Endothelial cell of hepatic sinusoid (primary cell): ENCODE data around the gene ARSG.
"Not testable (repeated sequence)": the region's sequence is repeated elsewhere in the genome, so short reads cannot be mapped to it uniquely, and the experiment has no call there.

ENCODE experiments used
- in situ Hi-C: cut with HindIII; loops from 2 replicates; pipeline ENCODE4 v1.10.0; 2017; ENCODE audit warnings: low sequenced_read_pairs

ARSG gene

GRCh38 chr17:68276339-68276738, 15.0 kb upstream of the ARSG start:
- in situ Hi-C loops: not testable (repeated sequence)

DNA sequence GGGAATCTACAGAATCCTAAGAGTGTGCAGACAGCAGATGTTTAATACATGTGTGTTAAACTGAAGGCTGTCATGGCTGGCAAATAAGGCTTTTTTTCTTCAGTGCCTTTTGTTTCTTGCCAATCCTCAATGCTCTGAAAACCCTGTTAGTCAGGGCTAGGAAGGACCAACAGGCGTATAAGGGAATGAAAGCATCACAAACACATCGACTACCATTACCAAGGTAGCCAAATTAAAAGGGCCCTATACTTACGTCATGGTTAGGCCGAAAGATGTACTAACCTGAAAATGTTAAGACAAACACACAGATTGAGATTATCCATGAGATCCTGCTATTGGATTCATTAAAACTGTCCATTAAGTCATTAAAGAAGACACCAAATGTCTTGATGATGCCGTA, 13.5 kb upstream of the ARSG start:
- in situ Hi-C loops: no loop called here

- in situ Hi-C loops: not testable (repeated sequence)
Observed at GRCh38 chr17:68281965-68282364, 9.3 kb upstream of the ARSG start.

- in situ Hi-C loops: no loop called here
Observed at GRCh38 chr17:68288375-68288774, 2.9 kb upstream of the ARSG start.

GRCh38 chr17:68288804-68289203, 2.5 kb upstream of the ARSG start:
- in situ Hi-C loops: no loop called here

GRCh38 chr17:68289473-68289872, 1.8 kb upstream of the ARSG start:
- in situ Hi-C loops: no loop called here

GRCh38 chr17:68289936-68290267, 1.4 kb upstream of the ARSG start:
- in situ Hi-C loops: no loop called here

DNA sequence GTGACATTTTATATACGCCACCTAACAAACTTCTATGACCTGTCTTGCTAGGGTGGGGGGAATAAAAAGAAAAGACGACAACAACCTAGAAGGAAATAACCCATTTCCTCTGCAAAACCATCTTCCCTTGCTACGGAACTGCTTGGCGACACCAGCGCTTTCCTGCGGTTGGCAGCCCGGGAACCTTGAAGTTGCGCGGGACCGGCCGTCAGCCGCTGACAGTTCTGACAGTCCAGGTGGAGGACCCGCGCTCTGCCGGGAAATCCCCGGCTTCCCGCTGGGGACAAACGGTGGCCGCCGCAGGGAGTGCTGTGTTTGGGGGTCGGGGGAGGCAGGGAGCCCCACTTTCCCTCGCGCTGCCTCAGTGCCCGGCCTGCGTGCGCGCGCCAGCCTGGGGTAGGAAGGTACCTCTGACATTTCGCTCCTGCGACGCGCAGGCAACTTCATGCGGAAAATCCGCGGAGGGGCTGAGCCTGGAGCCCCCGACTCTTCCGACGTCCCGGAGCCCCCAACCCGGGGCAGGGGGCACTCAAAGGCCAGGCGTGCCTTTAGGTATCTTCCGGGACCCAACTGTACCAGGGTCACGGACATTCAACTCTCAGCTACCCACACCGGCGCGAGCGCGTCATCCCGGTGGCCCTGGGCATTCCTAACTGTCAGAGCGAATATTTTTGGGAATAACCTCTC, 884 bp upstream of the ARSG start:
- in situ Hi-C loops: no loop called here

DNA sequence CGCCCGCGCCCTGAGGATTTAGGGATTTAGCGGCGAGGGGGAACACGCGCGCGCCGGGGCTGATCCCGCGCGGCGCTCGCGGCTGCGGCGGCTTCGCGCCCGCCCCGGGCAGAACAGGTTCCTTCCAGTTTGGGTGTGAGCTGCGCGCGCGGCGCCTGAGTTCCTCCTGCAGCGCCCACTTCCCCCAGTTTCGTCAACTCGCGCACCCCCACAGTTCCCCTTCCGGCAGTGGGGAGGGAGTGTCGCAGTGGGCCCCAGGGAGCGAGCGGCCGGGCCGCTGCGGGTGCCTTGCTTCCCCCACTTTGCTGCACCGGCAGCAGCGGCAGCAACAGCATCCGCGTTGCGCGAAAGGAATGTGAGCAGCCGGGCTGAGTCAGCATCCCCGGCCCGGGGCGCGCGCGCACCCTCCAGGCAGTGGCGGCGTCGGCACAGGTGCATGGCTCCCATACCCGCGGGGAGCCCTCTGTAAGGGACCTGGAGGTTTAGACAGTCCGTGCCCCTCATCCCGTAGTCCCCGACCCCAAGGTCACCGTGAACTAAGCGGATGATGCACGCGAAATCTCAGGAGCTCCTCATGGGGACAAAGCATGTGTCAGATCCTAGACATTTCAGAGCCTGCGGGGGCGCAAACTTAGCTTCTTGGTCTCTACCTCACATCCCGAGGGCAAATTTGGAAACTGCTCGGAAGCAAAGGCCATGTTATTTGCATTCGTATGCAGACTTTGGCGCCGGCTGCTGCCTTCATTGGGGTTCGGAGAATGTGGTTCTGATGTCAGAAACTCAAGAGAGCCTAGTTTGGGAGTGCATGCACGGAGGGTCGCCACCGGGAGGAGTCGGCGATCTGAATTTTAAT, 767 bp downstream of the ARSG start:
- in situ Hi-C loops: no loop called here

- in situ Hi-C loops: no loop called here
Observed at GRCh38 chr17:68292689-68293040, 1.4 kb downstream of the ARSG start.

DNA sequence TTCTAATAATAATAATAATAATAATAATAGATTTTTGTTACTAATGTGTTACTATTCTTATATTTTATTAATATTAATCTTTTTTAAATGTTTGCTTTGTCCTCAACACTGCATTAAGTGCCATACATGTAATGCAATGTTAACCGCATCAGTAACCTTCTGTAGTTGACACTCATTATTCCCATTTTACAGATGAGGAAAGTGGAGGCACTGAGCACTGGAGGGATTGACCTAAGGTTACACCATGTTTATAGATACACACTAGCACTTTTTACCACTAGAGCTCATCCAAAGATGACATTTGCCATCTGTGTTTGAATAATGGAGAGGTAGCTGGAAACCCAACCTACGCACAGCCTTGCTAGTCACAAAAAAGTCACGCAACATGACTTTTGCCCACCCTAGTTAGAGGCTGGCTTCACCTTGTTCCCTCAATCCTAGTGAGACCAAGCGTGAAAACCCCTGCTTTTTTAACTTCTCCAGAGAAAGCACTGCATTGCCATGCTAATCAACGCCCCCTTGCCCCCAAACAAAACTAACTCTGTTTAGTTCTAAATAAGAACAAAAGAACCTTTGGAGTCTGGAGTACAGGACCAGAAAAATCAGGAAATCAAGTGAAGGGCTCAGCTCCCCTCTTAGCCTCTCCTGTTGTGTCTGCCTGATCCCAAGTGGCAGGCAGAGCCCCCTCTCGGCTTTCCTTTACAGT, 2.3 kb downstream of the ARSG start:
- in situ Hi-C loops: no loop called here

DNA sequence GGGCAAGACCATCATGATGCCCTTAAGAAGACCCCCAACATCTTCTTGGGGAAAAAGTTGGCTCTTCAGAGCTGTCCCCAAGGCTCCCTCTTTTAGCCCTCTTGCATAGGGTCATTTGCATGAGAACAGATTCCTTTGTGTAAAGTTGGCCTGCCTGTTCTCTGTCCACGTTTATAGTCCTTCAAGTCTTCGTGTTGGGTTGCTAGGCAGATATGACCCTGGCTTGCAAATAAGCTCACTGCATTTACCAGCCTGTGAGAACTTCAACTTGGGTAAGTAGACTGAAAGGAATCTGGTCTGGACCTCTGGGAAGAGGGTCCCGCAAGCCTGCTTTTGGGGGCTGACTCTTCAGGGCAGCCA, 2.9 kb downstream of the ARSG start:
- in situ Hi-C loops: no loop called here

GRCh38 chr17:68294617-68295016, 3.3 kb downstream of the ARSG start:
- in situ Hi-C loops: no loop called here

GRCh38 chr17:68295086-68295485, 3.8 kb downstream of the ARSG start:
- in situ Hi-C loops: no loop called here

GRCh38 chr17:68296217-68297191, 5.2 kb downstream of the ARSG start:
- in situ Hi-C loops: no loop called here

DNA sequence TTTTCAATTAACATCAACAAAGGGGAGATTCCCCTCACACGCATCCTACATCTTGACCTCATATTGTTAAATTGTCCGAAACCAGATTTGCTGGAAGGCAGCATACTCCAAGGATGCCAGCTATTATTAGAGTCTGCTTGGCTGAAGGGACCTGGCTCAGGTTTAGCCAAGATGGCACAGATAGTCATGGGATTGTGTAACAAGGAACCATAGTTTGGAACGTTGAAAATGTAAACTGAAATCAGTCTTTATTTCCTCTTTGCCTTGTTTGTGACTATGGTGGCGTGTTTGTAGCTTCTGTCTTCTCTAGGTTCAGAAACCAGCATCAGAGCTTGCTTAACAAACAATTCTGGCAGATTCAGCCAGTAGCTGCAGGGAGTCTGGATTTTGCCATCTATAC, 5.9 kb downstream of the ARSG start:
- in situ Hi-C loops: no loop called here

DNA sequence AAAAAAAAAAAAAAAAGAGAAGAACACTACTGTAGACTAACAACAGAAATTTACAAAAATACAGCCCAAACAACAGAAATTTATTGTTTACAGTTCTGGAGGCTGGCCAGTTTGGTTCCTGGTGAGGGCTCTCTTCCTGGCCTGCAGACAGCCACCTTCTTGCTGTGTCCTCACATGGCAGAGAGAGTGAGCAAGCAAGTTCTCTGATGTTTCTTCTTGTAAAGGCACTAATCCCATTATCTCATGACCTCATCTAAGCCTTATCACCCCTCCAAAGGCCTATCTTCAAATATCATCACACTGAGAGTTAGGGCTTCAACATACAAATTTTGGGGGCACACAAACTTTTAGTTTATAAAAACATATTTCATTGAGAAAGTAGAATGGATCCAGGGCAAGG, 7.3 kb downstream of the ARSG start:
- in situ Hi-C loops: no loop called here

GRCh38 chr17:68299817-68300216, 8.5 kb downstream of the ARSG start:
- in situ Hi-C loops: no loop called here

GRCh38 chr17:68301438-68301959, 10.2 kb downstream of the ARSG start:
- in situ Hi-C loops: no loop called here

- in situ Hi-C loops: no loop called here
Observed at GRCh38 chr17:68302066-68302564, 10.8 kb downstream of the ARSG start.
